Stimulated activated CD4-positive, alpha-beta T cell treated with anti-CD3 and anti-CD28 coated beads, Interleukin-4, amount 100 ng/mL, for 48 hours (primary cell): ENCODE measurements around the gene IL1RL1.

Experiments
- DNase-seq, 2 donors: peaks; one replicate each; pipeline ENCODE4 v3.0.0-alpha.2; 2020; ENCODE audit warnings: low read depth in 2 of 2

IL1RL1 gene

GRCh38 chr2:102310964-102311640 lies at the start of gene IL1RL1:
Gene IL1RL1, plus strand, starts transcription at chr2:102311563. Its CDS starts 26,702 bp downstream, at chr2:102338265.
- DNase-seq, result no peak

GRCh38 chr2:102262216-102263129 lies 48.9 kb upstream of the IL1RL1 start:
- no peak for DNase-seq

GRCh38 chr2:102264952-102265351 lies 46.4 kb upstream of the IL1RL1 start:
- no peak for DNase-seq

GRCh38 chr2:102266204-102266603 lies 45.2 kb upstream of the IL1RL1 start:
- no peak for DNase-seq

GRCh38 chr2:102267774-102268173 lies 43.6 kb upstream of the IL1RL1 start:
- DNase-seq, result no peak

GRCh38 chr2:102268510-102269199 lies 42.7 kb upstream of the IL1RL1 start:
- no peak for DNase-seq

GRCh38 chr2:102269200-102269524 lies 42.2 kb upstream of the IL1RL1 start:
- no peak for DNase-seq

- no peak for DNase-seq
Observed at GRCh38 chr2:102271844-102272243, 39.5 kb upstream of the IL1RL1 start.

- DNase-seq, result no peak
Observed at GRCh38 chr2:102273619-102274211, 37.6 kb upstream of the IL1RL1 start.

GRCh38 chr2:102276549-102277201 lies 34.7 kb upstream of the IL1RL1 start:
- no peak for DNase-seq

GRCh38 chr2:102277202-102277700 lies 34.1 kb upstream of the IL1RL1 start:
- DNase-seq, result no peak

- DNase-seq, result no peak
Observed at GRCh38 chr2:102278720-102279390, 32.5 kb upstream of the IL1RL1 start.

- DNase-seq, result no peak
Observed at GRCh38 chr2:102279391-102279735, 32.0 kb upstream of the IL1RL1 start.

- no peak for DNase-seq
Observed at GRCh38 chr2:102282678-102283091, 28.7 kb upstream of the IL1RL1 start.

- DNase-seq, result no peak
Observed at GRCh38 chr2:102283996-102284395, 27.4 kb upstream of the IL1RL1 start.

- DNase-seq, result no peak
Observed at GRCh38 chr2:102284611-102285010, 26.8 kb upstream of the IL1RL1 start.

- no peak for DNase-seq
Observed at GRCh38 chr2:102285368-102285767, 26.0 kb upstream of the IL1RL1 start.

- no peak for DNase-seq
Observed at GRCh38 chr2:102286041-102286440, 25.3 kb upstream of the IL1RL1 start.

- DNase-seq, result no peak
Observed at GRCh38 chr2:102289129-102289528, 22.2 kb upstream of the IL1RL1 start.

- no peak for DNase-seq
Observed at GRCh38 chr2:102290594-102290993, 20.8 kb upstream of the IL1RL1 start.
